K562 treated with DMSO at 1 percent for 48 hours (cell line): ENCODE results near the gene PFKFB4. TPM values are rescaled to one million over a fixed set of nuclear protein-coding genes. Genes with fewer than 3 reads are reported as not detected.

Experiments used
- total RNA-seq: library from RNA; unstranded; fragments of 300-600 nt; gene quantifications from 2 replicates; pipeline ENCODE4 v1.2.3, GENCODE V29; 2022; ENCODE audit warnings: low replicate concordance; ENCODE audit errors: extremely low read depth

PFKFB4 gene
- not detected in 2 replicates for total RNA-seq

GRCh38 chr3:48556796-48557626, at the start of gene PFKFB4:
TSS of gene PFKFB4 (minus strand) at chr3:48556803. CDS start at chr3:48556777, 26 bp downstream.

GRCh38 chr3:48595075-48595525, 38.5 kb upstream of the PFKFB4 start, which contains the start of gene COL7A1:
TSS of gene COL7A1 (minus strand) at chr3:48595329. CDS start at chr3:48595159, 170 bp downstream.

GRCh38 chr3:48563382-48563918, 6.8 kb upstream of the PFKFB4 start, which contains the start of gene UCN2:
TSS of gene UCN2 (minus strand) at chr3:48563781. CDS start at chr3:48563124, 657 bp downstream.

GRCh38 chr3:48504051-48504946, 52.3 kb downstream of the PFKFB4 start, which contains the start of gene SHISA5:
TSS of gene SHISA5 (minus strand) at chr3:48504174. CDS start at chr3:48504094, 80 bp downstream.

Other genes with a start within 250 kb of the PFKFB4 start
- not detected in 2 replicates for gene SPINK8, start 223.1 kb downstream of the PFKFB4 start, total RNA-seq
- gene FBXW12, start 184.6 kb downstream of the PFKFB4 start, total RNA-seq: not detected in 2 replicates
- 67.8 TPM in 1 of 2 replicates, not detected in the other for gene PLXNB1, start 126.7 kb downstream of the PFKFB4 start, total RNA-seq
- not detected in 2 replicates for gene CCDC51, start 116.7 kb downstream of the PFKFB4 start, total RNA-seq
- gene TMA7, start 116.5 kb downstream of the PFKFB4 start, total RNA-seq: not detected in 2 replicates
- not detected in 2 replicates for gene ATRIP, start 110.1 kb downstream of the PFKFB4 start, total RNA-seq
- not detected in 2 replicates for gene SHISA5, start 52.6 kb downstream of the PFKFB4 start, total RNA-seq
- not detected in 2 replicates for gene UCN2, start 7.0 kb upstream of the PFKFB4 start, total RNA-seq
- not detected in 2 replicates for gene COL7A1, start 38.5 kb upstream of the PFKFB4 start, total RNA-seq
- gene UQCRC1, start 52.8 kb upstream of the PFKFB4 start, total RNA-seq: 320 and 1,261 TPM in 2 replicates
- gene TMEM89, start 65.0 kb upstream of the PFKFB4 start, total RNA-seq: not detected in 2 replicates
- not detected in 2 replicates for gene SLC26A6, start 78.7 kb upstream of the PFKFB4 start, total RNA-seq
- gene CELSR3, start 106.1 kb upstream of the PFKFB4 start, total RNA-seq: not detected in 2 replicates
- not detected in 2 replicates for gene NCKIPSD, start 129.1 kb upstream of the PFKFB4 start, total RNA-seq
- gene IP6K2, start 160.4 kb upstream of the PFKFB4 start, total RNA-seq: 289 TPM in 1 of 2 replicates, not detected in the other